Activated CD8-positive, alpha-beta memory T cell treated with anti-CD3 and anti-CD28 coated beads, Interleukin-2, amount 50 U/mL, for 4 hours (primary cell): ENCODE measurements around the gene SH3RF1.

Experiments
- DNase-seq: peaks from one replicate; pipeline ENCODE4 v3.0.0-alpha.2; 2020

The SH3RF1 gene

GRCh38 chr4:169158046-169158445 lies 112.7 kb downstream of the SH3RF1 start:
- no peak for DNase-seq

- DNase-seq: no peak
Observed at GRCh38 chr4:169156392-169156791, 114.4 kb downstream of the SH3RF1 start.

- no peak for DNase-seq
Observed at GRCh38 chr4:169154121-169154520, 116.6 kb downstream of the SH3RF1 start.

GRCh38 chr4:169153481-169154087 lies 117.2 kb downstream of the SH3RF1 start:
- DNase-seq: no peak

GRCh38 chr4:169152899-169153298 lies 117.9 kb downstream of the SH3RF1 start:
- DNase-seq: no peak

- no peak for DNase-seq
Observed at GRCh38 chr4:169152098-169152497, 118.7 kb downstream of the SH3RF1 start.

- DNase-seq: no peak
Observed at GRCh38 chr4:169151671-169152070, 119.1 kb downstream of the SH3RF1 start.

- DNase-seq: no peak
Observed at GRCh38 chr4:169150806-169151205, 120.0 kb downstream of the SH3RF1 start.

GRCh38 chr4:169148885-169149284 lies 121.9 kb downstream of the SH3RF1 start:
- DNase-seq: no peak

GRCh38 chr4:169147191-169147590 lies 123.6 kb downstream of the SH3RF1 start:
- no peak for DNase-seq

GRCh38 chr4:169144061-169144600 lies 126.6 kb downstream of the SH3RF1 start:
- DNase-seq: no peak

GRCh38 chr4:169143335-169143734 lies 127.4 kb downstream of the SH3RF1 start:
- DNase-seq: no peak

GRCh38 chr4:169142906-169143305 lies 127.8 kb downstream of the SH3RF1 start:
- DNase-seq: no peak

GRCh38 chr4:169142391-169142790 lies 128.4 kb downstream of the SH3RF1 start:
- no peak for DNase-seq

GRCh38 chr4:169139021-169139420 lies 131.7 kb downstream of the SH3RF1 start:
- DNase-seq: no peak

GRCh38 chr4:169137558-169137920 lies 133.2 kb downstream of the SH3RF1 start:
- no peak for DNase-seq

- no peak for DNase-seq
Observed at GRCh38 chr4:169136796-169137557, 133.8 kb downstream of the SH3RF1 start.

GRCh38 chr4:169136330-169136729 lies 134.4 kb downstream of the SH3RF1 start:
- no peak for DNase-seq

GRCh38 chr4:169135776-169136175 lies 135.0 kb downstream of the SH3RF1 start:
- no peak for DNase-seq

- DNase-seq: no peak
Observed at GRCh38 chr4:169133932-169134331, 136.8 kb downstream of the SH3RF1 start.

GRCh38 chr4:169132561-169133305 lies 138.0 kb downstream of the SH3RF1 start:
- DNase-seq: no peak

GRCh38 chr4:169131556-169132208 lies 139.1 kb downstream of the SH3RF1 start:
- DNase-seq: no peak

- DNase-seq: no peak
Observed at GRCh38 chr4:169128902-169129301, 141.9 kb downstream of the SH3RF1 start.
